Activated CD8-positive, alpha-beta T cell treated with anti-CD3 and anti-CD28 coated beads for 36 hours (primary cell): ENCODE data around the gene ACTR1A. TPM values are rescaled to one million over a fixed set of nuclear protein-coding genes. Genes with fewer than 3 reads are reported as not detected.
A peak's percentile ranks its signal among the peaks of the same experiment; 100 is the strongest.

Source experiments
- ATAC-seq: fragments of 200-7000 bp; cut with Tn5 transposase; one replicate; pipeline ENCODE4 v1.10.0; 2021; ENCODE audit warnings: mild to moderate bottlenecking, moderate library complexity
- CTCF ChIA-PET: fragments of 350-600 bp; sonication (Branson Sonifier 250); formaldehyde crosslinking; loops from one replicate; lab custom pipeline; 2021; ENCODE audit warnings: antibody characterized with exemption; lab: Charles Lee
- POLR2A ChIA-PET: fragments of 350-600 bp; sonication (Branson Sonifier 250); formaldehyde crosslinking; loops from one replicate; lab custom pipeline; 2021; ENCODE audit warnings: antibody characterized with exemption; lab: Charles Lee
- DNase-seq: peaks from one replicate; pipeline ENCODE4 v3.0.0-alpha.2; 2020
- H3K27ac Mint-ChIP-seq: one replicate; pipeline ENCODE4 v1.8.0; 2021; ENCODE audit warnings: mild to moderate bottlenecking, mixed read lengths
- H3K27me3 Mint-ChIP-seq: one replicate; pipeline ENCODE4 v1.8.0; 2021; ENCODE audit warnings: mixed read lengths
- H3K36me3 Mint-ChIP-seq: one replicate; pipeline ENCODE4 v1.8.0; 2021; ENCODE audit warnings: low read depth, mixed read lengths
- H3K4me1 Mint-ChIP-seq: one replicate; pipeline ENCODE4 v1.8.0; 2021; ENCODE audit warnings: low read depth, mixed read lengths
- H3K4me3 Mint-ChIP-seq: one replicate; pipeline ENCODE4 v1.8.0; 2021; ENCODE audit warnings: mild to moderate bottlenecking, moderate library complexity, mixed read lengths
- H3K9me3 Mint-ChIP-seq: one replicate; pipeline ENCODE4 v1.8.0; 2021; ENCODE audit warnings: mixed read lengths
- intact Hi-C: fragments of 100-400 bp; cut with micrococcal nuclease; formaldehyde crosslinking; loops from one replicate; pipeline ENCODE4 v1.10.0; 2022
- total RNA-seq, 2 experiments: library from RNA; stranded (reverse); gene quantifications; one replicate each; pipeline ENCODE4 v1.2.3, GENCODE V29; 2021
- TF ChIP-seq, protein P1 (sequence below): fragments of 200-600 bp; IDR thresholded peaks from one replicate; pipeline ENCODE4 v1.8.0; 2022; ENCODE audit warnings: antibody characterized with exemption, mild to moderate bottlenecking

Gene ACTR1A
- total RNA-seq, 2 experiments from 2014 or later, result 47.1 to 51.3 TPM

DNA sequence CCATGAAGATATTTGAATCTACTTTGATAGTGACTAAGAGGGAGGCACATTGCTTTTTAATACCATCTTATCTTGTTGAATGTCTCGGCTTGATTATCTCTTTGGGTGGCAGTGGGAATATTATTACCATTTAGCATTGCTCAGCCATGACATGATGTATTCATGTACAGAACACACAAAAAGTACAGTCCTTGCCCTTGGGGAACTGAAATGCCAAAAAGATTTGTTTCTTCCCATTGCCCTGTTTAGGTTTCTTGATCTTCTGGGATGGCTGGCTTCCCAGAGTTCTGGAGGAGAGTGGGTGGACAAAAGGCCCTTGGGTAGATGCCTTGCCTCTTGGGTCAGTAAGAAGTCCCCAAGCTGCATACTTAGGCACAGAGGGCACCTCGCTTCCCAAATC lies 25.0 kb upstream of the ACTR1A start:
- TF ChIP-seq, protein P1, sequence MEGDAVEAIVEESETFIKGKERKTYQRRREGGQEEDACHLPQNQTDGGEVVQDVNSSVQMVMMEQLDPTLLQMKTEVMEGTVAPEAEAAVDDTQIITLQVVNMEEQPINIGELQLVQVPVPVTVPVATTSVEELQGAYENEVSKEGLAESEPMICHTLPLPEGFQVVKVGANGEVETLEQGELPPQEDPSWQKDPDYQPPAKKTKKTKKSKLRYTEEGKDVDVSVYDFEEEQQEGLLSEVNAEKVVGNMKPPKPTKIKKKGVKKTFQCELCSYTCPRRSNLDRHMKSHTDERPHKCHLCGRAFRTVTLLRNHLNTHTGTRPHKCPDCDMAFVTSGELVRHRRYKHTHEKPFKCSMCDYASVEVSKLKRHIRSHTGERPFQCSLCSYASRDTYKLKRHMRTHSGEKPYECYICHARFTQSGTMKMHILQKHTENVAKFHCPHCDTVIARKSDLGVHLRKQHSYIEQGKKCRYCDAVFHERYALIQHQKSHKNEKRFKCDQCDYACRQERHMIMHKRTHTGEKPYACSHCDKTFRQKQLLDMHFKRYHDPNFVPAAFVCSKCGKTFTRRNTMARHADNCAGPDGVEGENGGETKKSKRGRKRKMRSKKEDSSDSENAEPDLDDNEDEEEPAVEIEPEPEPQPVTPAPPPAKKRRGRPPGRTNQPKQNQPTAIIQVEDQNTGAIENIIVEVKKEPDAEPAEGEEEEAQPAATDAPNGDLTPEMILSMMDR, result no peak

DNA sequence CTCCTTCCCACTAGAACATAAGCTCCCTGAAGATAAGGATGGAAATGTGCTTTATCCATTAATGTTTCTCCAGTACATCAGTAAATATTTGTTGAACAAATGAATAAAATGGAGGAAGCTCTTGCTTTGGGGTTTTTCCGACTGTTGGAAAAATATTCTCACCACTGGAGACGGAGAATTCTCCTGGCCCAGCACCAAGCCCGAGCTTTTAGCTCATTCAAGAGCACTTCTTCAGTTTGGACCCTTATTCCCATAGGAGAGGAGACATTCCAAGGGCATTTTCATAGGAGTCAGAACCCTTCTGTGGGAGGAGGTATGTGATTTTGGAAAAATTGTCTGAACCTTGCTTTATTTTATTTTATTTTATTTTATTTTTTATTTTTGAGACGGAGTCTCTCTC lies 22.2 kb upstream of the ACTR1A start:
- ChIA-PET POLR2A (no interaction called here), CTCF (interaction anchor here (0.7 to 1.8 kb wide), 5 partner anchors 9 to 295 kb away, joined by 3 to 4 read pairs (median 3); partner anchors contain the start of gene SUFU)
- intact Hi-C loops, result no loop called here
- H3K27ac Mint-ChIP-seq, result no peak overlapping the region
- no peaks in the 10 kb centered on the region for H3K27me3 Mint-ChIP-seq
- TF ChIP-seq, protein P1, result no peak
- H3K4me3 Mint-ChIP-seq, result no peak overlapping the region
- peaks cover 5% of the 10 kb centered on the region for H3K4me1 Mint-ChIP-seq
- H3K9me3 Mint-ChIP-seq, result no peaks in the 10 kb centered on the region
- no peak for ATAC-seq
- peaks cover 6% of the 10 kb centered on the region for H3K36me3 Mint-ChIP-seq
- no peak for DNase-seq

More for the DNA sequence above, 25.0 kb upstream of the ACTR1A start:
- Mint-ChIP-seq H3K4me1 (peaks cover 8% of the 10 kb centered on the region), H3K36me3 (peaks cover 6% of the 10 kb centered on the region), H3K27ac (no peak overlapping the region), H3K27me3 (no peaks in the 10 kb centered on the region), H3K9me3 (no peaks in the 10 kb centered on the region), H3K4me3 (no peak overlapping the region)
- ChIA-PET CTCF (no interaction called here), POLR2A (interaction anchor here (1.5 kb wide), 1 partner anchor 44 kb away, joined by 3 read pairs; no protein-coding TSS in a partner anchor)
- ATAC-seq (no peak), DNase-seq (no peak)
- intact Hi-C loops, result no loop called here

DNA sequence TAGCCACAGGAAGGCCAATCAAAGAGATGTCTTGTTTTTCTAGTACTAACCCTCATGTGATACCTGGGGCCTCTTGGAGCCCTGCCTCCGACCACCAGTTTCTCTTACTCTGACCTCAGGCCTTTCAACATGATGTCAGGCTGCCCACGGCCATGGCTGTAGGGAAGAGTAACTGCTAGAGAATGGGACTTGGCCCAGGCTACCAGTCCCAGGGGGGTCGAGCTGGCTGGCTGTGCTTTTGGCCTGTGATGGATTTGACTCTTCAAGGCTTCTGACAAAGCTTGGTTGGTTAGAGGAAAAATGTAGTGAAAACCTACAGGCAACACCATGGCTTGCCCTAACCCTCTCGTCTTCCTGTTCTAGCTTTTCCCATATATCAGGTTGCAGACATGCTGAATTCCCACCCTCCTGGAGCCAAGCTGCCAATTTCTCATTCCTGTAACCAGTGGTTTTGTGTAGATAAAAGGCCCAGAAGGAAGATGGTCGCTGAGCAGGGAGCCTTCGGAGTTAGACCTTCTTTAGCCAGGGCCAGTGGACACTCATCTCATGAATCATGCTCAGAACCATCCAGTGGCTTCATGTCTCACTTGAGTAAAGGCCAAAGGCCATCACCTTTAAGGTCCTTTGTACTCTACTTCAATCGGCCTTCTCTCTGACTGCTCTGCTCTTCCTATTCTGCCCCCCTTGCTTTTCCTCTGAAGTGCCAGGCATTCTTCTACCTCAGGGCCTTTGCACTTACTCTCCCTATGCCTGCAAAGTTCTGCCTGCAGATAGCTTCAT lies 20.9 kb upstream of the ACTR1A start:
- Mint-ChIP-seq H3K9me3 (no peaks in the 10 kb centered on the region), H3K27ac (no peak overlapping the region), H3K4me1 (peaks cover 3% of the 10 kb centered on the region), H3K27me3 (no peaks in the 10 kb centered on the region), H3K36me3 (peaks cover 6% of the 10 kb centered on the region), H3K4me3 (no peak overlapping the region)
- DNase-seq (peak; percentile 18), ATAC-seq (no peak)
- POLR2A ChIA-PET, result interaction anchor here (0.6 to 1.0 kb wide), 2 partner anchors 14 to 244 kb away, joined by 3 read pairs; no protein-coding TSS in a partner anchor
- TF ChIP-seq, protein P1, result no peak
- intact Hi-C loops, result no loop called here
- CTCF ChIA-PET, result interaction anchor here (1.5 to 1.8 kb wide), 3 partner anchors 18 to 171 kb away, joined by 3 to 4 read pairs (median 4); no protein-coding TSS in a partner anchor

DNA sequence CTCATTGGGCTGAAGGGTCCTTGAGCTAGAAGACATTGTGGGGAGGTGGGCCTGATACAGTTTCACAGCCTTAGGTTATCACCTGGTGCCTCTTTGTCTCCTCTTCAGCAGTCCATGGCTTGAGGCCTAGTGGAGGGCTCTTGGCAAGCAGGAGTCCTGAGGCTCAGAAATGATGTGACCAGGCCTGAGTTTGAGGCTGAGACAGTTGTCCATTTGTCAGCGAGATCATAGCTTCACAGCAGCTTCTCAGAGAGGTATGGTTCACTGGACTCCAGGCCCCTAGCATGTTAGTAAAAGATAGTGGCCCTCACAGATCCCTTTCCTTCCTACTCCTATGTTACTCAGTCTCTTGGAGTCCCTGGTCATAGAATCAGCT lies 20.4 kb upstream of the ACTR1A start:
- H3K27me3 Mint-ChIP-seq, result no peaks in the 10 kb centered on the region
- no peak for ATAC-seq
- DNase-seq, result no peak
- no peaks in the 10 kb centered on the region for H3K9me3 Mint-ChIP-seq
- ChIA-PET POLR2A (interaction anchor here (0.6 to 1.0 kb wide), 3 partner anchors 13 to 243 kb away, joined by 3 read pairs; no protein-coding TSS in a partner anchor), CTCF (interaction anchor here (1.5 to 1.8 kb wide), 3 partner anchors 18 to 171 kb away, joined by 3 to 4 read pairs (median 4); no protein-coding TSS in a partner anchor)
- H3K4me1 Mint-ChIP-seq, result peaks cover 3% of the 10 kb centered on the region
- peaks cover 6% of the 10 kb centered on the region for H3K36me3 Mint-ChIP-seq
- TF ChIP-seq, protein P1, result no peak
- intact Hi-C loops, result no loop called here
- H3K27ac Mint-ChIP-seq, result no peak overlapping the region
- H3K4me3 Mint-ChIP-seq, result no peak overlapping the region
